Body of pancreas (tissue), 4 donors: ENCODE measurements around the gene DDX10.

Experiments used
- CTCF ChIP-seq, 7 experiments: fragments of 450-650 bp in 4 of 7; fragments of 200-600 bp in 3 of 7; sonication (generic) in 3 of 7; IDR thresholded peaks; one replicate each; pipeline ENCODE4 v1.5.1; 2016 to 2019; ENCODE audit warnings: antibody characterized with exemption in 7 of 7
- POLR2A ChIP-seq, 3 donors: fragments of 450-650 bp; IDR thresholded peaks; one replicate each; pipeline ENCODE4 v1.6.1; 2016; ENCODE audit warnings: antibody characterized with exemption in 3 of 3, mild to moderate bottlenecking in 2 of 3

GRCh38 chr11:108890482-108891105 lies 225.7 kb downstream of the DDX10 start:
- no peak for TF ChIP-seq POLR2A (IDR thresholded peaks at IDR 0.05)
- no peak for TF ChIP-seq CTCF (IDR thresholded peaks at IDR 0.05)
